ENCODE measurements around the gene TSPYL6. TPM values are rescaled to one million over a fixed set of nuclear protein-coding genes. Genes with fewer than 3 reads are reported as not detected.
"Not testable (repeated sequence)": the region's sequence is repeated elsewhere in the genome, so short reads cannot be mapped to it uniquely, and the experiment has no call there.

The TSPYL6 gene
- total and polyA plus RNA-seq, 2 of the 4 experiments (the other 2 are of a cell fraction), result not detected

GRCh38 chr2:54294665-54295064, 38.6 kb upstream of the TSPYL6 start:
- H3K27ac ChIP-seq (ENCODE audit: insufficient read depth, low read length); DNase-seq; H3K9me1 ChIP-seq (ENCODE audit: insufficient read depth, low read length); CTCF ChIA-PET; H3K56ac ChIP-seq (ENCODE audit: extremely low read depth, insufficient read depth, low read length); H3K14ac ChIP-seq (replicated peaks; ENCODE audit: low read depth, low read length); H2BK20ac ChIP-seq (ENCODE audit: low read depth, low read length); H4K5ac ChIP-seq (ENCODE audit: low read depth, low read length); H3K4me2 ChIP-seq (ENCODE audit: low read depth, low read length); in situ Hi-C loops (cut with MboI; ENCODE audit: low sequenced_read_pairs); H3K18ac ChIP-seq (ENCODE audit: low read depth, low read length); H3K9ac ChIP-seq (ENCODE audit: low read depth, low read length); BruUV-seq (replicated peaks); ATAC-seq (ENCODE audit: low read depth); H3K4ac ChIP-seq (ENCODE audit: low read depth, low read length); POLR2A ChIA-PET (ENCODE audit: unreplicated experiment); H2AK9ac ChIP-seq (replicated peaks; ENCODE audit: low read depth, low read length, poor library complexity); intact Hi-C loops (cut with micrococcal nuclease); H2AK5ac ChIP-seq (ENCODE audit: low read depth, low read length); H2BK5ac ChIP-seq (ENCODE audit: low read depth, low read length, poor library complexity, severe bottlenecking); H4K20me1 ChIP-seq (ENCODE audit: insufficient read depth, low read length); H3K36me3 ChIP-seq (ENCODE audit: control insufficient read depth, insufficient read depth, low read length); H3K23ac ChIP-seq (ENCODE audit: low read depth, low read length); dilution Hi-C loops (cut with HindIII; ENCODE audit: low sequenced_read_pairs, unreplicated experiment); H3K79me1 ChIP-seq (ENCODE audit: low read depth in 1 of 2, low read length in 2 of 2); H3K27me3 ChIP-seq (ENCODE audit: control insufficient read depth, insufficient read depth, low read length); H3K9me3 ChIP-seq (ENCODE audit: control insufficient read depth, insufficient read depth, low read length); H4K8ac ChIP-seq (ENCODE audit: low read depth in 2 of 2, low read length in 2 of 2); H2BK120ac ChIP-seq (ENCODE audit: low read depth, low read length); H2AFZ ChIP-seq (replicated peaks; ENCODE audit: low read length, poor library complexity); H3K4me3 ChIP-seq (ENCODE audit: insufficient read depth, low read depth, low read length); H4K91ac ChIP-seq (ENCODE audit: insufficient read depth, low read depth, low read length); H2BK15ac ChIP-seq (ENCODE audit: low read depth, low read length); H3K4me1 ChIP-seq (ENCODE audit: control insufficient read depth, insufficient read depth, low read length): not testable (repeated sequence)
- WGBS, 2 experiments (ENCODE audit: extremely low coverage in 2 of 2, insufficient read length in 1 of 2), result no CpG with 5 or more reads among the region's 2 CpGs

Data from IMR-90 (cell line).